ENCODE data around the gene MIEF1.

Gene MIEF1

DNA sequence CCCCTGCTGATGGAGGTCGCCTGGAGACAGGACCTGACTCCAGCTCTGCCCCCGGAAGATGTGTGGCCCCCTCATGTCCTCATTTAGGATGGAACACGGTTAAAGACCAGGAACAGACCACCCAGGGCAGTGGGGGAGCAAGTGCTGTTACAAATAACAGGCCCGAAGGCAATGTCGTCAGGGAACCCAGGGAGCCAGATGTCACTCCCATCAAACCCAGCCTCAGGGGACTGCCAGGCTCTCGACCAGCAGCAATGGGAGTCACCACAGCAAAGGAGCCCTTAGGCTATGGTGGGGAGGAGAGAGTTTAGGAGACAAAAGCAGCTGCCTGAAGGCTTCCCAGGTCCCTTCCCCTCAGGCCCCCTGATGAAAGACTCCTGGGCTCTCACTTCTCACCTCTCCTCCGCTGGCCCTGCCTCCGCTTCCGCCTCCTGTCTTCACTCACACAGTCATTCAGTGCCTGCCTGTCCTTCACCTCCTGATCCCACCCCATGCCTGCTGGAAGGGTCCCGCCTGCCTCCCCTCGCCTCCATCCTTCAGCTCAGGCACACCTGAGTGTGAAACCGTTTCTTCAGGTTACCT lies 26.1 kb downstream of the MIEF1 start:
- peak; percentile 94 for DNase-seq (ENCODE audit: low read depth, low spot score)

DNA sequence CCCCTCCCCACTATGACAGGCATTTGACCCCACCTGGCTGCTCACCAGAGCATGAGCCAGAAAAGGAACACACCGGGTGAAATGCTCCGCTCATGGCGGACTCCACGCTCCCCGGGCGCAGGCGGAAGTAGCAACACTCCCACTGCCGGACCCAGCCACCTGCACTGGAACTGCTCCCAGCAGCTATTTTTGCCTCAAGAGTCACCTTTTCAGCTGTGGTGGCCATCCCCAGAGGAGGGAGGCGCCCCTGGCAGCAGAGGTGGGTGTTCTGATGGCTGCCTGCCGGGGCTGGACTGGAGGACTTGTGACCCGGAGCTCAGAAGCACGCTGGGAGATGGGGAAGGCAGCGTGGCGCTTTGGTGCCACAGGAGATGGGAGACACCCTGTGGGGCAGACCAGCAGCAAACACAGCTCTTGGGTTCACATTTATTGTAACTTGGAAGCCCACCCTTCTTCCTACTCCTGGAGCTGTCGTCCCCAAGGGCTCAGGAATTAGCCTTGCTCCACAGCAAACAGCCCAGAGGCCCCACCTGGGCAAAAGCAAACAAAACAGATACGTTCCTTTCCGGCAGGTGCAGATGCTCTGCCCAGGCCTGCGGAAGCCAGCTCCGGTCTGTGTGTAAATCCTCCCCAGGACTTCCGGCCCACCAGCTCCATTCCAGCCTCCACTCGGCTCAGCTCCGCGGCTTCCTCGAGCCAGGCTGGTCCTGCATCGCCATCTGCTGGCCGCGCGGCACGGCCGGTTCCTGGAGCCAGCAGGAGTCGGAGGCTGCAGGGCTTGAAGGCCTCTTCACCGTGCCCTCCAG lies 26.8 kb downstream of the MIEF1 start:
- DNase-seq (ENCODE audit: low read depth, low spot score): peak; percentile 96

DNA sequence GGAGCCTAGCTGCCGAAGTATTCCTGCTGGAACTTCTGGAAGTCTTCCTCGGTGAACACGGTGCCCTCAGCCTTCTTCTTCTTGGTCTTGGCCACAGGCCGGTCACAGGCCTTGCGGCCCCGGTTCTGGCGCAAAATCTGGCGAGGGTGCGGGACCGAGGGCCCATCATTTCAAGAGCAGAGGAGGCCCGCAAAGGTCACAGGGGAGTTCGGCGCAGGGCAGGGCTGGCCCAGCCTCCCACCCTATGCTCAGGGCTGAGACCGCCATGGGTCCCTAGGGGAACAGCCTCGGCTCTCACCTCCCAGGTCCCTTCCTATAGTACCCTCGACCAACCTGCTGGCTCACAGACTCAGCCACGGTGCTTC lies 27.4 kb downstream of the MIEF1 start:
- DNase-seq (ENCODE audit: low read depth, low spot score): no peak

DNA sequence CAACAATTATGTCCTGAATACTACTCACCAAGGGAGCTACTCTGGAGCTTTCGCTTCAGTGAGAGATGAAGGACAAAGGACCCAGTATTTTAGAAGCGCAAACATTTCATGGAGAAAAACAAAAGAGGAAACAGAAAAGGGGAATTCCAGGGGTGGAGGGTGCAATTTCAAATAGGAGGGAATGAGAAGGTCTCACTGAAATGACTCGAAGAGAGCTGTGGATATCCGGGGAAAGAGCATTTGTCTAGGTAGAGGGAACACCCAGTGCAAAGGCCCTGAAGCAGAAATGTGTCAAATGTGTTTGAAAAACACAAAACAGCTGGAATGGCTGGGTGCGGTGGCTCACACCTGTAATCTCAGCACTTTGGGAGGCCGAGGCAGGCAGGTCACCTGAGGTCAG lies 28.0 kb downstream of the MIEF1 start:
- no peak for DNase-seq (ENCODE audit: low read depth, low spot score)

DNA sequence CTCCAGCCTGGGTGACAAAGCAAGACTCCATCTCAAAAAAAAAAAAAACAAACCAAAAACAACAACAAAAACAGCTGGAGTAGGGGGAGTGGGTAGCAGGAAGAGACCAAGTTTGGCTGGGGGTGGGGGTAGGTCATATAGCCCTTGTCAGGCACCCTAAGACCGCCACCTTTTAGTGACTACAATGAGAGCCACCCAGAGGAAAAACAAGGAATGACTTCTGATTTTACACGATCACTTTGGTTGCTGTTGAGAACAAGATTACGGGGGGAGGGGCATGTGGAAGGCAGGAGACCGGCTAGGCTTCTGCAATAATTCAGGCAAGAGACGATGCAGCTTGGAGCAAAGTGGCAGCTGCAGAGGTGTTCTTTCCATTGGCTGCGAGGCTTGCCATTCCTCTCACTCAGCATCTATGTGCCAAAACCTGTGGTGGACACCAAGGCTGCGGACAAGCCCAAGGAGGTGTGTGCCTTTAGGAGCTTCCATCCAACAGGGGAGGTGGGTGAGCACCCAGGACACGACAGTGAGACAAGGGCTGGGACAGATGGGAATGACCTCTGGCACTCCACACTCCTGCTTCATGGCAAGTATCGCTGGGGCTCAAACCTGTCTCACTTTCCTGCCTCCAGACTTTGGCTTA lies 28.7 kb downstream of the MIEF1 start:
- DNase-seq (ENCODE audit: low read depth, low spot score): peak; percentile 55

DNA sequence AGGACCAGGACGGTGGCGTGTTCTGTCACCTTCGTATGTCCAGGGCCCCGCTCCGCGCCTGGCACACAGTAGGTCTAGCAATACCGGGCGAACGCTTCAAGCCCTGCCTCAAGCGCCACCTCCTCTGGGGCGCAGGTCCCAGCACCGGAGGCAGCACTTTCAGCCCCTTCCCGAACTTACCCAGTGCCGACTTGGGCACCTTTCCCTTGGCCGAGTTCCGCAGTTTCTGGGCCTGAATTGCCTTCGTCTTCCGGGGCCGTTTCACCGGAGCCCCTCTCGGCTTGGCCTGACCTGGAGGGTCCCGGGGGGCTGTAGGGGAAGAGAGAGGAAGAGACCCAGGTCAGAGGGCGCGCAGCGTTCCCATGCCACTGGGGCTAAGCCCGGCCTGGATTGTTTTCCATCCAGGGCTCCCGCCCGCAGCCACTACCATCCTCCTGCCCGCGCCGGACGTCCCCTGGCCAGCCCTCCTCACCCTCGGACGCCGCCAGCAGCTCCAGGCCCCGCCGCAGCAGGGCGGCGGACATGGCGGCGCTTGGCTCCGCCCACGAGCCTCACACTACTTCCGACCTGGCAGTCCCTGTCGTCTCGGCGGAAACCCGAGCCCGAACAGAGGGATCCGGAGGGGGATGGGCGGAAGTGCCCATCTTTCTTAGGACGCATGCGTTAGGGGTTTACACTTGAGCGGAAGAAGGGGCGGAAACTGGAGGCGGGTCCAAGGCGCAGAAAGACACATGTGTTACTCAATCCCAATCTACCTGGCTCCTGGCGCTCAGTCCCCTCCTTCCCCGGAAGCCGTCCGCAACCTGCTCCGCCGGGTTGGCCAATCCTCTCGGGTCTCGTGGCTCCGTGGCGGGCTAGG lies 30.4 kb downstream of the MIEF1 start, which contains the start of gene RPS19BP1:
Gene RPS19BP1 (minus strand): TSS at position 534 of the 859 bp plus-strand sequence. CDS start 10 bp downstream, at position 524.
- peak; percentile 100 for DNase-seq (ENCODE audit: low read depth, low spot score)

DNA sequence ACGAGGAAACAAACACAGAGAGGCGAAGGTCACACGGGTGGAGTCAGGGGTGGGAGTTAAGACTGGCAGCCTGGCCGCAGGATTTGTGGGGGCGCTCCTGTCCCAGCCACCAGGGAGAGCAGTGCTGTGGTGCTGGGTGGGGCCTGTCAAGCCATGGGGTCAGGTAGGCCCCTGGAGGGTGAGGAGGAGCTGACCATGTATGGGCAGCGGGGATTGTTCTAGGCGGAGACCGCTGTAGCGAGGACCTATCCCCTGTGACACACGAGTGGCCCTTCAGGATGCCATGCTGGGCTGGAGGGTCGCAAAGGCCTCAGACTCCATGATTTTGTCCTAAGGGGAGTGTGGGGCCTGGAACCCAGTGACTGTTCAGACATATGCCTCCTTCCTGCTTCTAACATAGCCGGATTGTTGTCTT lies 32.0 kb downstream of the MIEF1 start:
- DNase-seq (ENCODE audit: low read depth, low spot score): peak; percentile 47

DNA sequence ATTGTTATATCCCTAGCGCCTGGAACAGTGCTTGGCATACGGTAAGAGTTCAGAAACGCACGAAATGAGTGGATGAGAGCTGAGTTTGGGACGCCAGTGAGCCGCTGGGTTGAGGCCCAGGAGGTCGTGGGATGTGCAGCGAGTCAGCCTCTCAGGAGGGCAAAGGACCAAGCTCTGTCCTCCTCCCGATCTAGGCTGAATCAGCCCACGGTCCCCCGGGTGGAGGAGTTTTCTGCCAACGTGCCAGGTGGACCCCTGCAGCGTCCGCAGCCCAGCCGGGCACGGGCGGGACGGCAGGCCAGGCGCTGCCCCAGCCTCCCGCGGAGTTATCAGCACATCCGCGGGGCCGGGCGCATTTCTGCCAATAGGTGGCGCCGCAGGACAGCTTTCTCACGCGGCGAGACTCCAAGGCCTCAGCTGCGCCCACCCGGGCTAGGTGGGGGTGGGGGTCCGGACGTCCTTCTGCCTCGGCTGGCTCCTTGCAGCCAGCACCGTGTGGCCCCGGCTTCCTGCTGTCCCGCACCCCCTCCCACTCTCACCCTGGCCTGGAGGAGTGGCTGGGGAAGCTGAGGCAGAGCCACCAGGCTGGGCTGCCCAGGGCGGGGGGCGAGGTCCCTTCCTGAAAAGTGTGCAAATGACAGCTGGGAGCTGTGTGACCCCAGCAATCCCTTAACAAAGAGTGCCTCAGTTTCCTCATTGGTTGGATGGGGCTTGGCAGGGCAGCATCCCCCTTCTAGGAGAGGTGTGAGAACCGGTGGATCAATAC lies 32.7 kb downstream of the MIEF1 start:
- peak; percentile 93 for DNase-seq (ENCODE audit: low read depth, low spot score)

DNA sequence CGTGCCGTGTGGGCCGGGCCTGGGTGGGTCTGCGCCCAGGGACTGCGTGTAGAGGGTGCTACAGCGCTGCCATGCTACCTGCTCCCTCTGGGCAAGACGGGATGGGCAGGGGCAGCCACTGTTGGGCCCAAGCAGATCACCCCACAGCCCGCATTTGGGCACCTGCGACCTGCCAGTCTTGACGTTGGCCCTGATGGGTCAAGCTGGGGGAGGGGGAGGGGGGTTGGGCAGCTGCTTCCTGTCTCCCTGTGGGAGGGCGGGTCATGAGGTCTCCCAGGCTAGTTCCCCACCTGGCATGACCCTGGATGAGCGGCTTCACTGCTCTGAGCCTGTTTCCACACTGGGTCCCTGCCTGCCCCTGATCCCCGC lies 33.3 kb downstream of the MIEF1 start:
- DNase-seq (ENCODE audit: low read depth, low spot score): no peak

DNA sequence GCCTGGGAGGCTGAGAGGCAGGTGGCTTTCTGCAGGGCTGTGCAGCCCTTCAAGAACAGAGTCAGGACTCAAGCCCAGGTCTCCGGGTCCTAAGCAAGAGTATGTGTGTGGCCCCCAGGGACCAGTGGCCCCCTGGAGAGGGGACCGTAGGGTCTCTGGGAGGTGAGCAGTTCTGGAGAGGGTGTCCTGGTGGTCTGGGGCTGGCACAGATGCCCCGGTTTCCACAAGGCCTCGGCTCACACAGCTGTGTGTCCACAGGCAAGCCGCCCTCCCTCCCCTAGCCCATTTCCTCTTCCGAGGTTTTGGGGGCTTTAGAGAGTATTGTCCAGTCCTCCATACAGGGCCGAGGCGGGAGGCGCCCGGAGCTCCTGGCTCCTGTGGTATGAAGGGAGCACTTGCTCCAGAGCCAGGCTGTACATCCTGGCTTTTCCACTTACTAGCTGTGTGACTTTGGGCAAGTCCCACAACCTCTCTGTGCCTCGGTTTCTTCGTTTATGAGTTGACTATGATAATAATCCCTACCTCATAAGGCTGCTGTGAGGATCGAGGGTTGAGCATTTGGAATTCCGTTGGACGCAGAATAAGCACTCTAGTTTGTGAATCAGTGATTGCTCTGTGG lies 33.9 kb downstream of the MIEF1 start:
- DNase-seq (ENCODE audit: low read depth, low spot score): no peak

DNA sequence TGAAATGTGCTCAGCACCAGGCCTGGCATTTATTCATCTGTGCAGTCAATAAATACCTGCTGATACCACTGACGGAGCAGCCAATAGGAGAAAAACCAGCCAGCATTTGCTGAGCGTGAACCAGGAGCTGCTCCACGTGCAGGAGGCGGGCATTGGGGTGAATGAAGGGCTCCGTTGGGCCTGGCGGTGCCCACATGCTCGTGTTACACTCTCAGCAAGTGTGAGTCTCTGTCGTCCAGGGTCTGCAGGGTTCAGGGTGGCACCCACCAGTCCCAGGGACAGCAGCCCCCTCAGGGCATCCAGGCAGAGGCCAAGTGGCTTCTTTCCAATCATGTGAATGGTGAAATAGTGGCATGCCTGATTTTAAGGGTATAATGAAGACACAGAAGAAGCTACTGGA lies 34.6 kb downstream of the MIEF1 start:
- no peak for DNase-seq (ENCODE audit: low read depth, low spot score)

DNA sequence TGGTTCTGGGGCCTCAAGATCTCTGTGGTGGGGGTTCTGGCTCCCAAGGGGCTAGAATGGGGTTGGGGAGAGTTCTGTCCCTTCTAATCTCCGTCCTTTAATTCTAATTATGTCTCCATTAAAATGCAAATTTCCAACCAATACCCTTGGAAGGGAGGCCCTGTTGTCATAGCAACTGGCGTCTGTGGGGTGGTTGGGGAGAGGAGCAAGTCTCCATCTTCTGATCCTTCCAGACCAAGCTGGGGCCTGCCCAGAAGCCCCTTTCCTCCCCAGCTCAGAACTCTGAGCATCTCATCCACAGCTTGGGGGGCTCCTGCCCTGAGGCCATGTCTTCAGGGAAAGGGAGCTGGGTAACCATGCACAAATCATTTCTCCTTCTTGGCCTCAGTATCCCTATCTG lies 35.9 kb downstream of the MIEF1 start:
- DNase-seq (ENCODE audit: low read depth, low spot score): no peak

DNA sequence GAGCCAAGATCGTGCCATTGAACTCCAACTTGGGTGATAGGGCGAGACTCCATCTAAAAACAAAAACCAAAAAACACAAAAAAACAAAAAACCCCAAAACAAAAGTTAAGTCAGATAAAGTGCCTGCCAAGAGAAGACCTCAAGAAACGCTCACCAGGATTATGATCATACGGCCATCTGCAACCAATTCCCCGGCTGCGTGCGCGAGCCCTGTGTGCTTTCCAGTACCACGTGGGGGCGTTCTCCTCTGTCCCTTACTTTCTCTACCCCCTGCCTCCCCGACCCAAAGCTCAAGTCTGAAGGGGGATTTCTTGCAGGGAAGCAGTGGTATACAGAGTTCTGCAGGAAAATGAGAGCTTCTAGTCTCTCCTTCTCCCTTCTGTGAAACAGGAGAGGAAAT lies 41.0 kb downstream of the MIEF1 start:
- peak; percentile 58 for DNase-seq (ENCODE audit: low read depth, low spot score)

DNA sequence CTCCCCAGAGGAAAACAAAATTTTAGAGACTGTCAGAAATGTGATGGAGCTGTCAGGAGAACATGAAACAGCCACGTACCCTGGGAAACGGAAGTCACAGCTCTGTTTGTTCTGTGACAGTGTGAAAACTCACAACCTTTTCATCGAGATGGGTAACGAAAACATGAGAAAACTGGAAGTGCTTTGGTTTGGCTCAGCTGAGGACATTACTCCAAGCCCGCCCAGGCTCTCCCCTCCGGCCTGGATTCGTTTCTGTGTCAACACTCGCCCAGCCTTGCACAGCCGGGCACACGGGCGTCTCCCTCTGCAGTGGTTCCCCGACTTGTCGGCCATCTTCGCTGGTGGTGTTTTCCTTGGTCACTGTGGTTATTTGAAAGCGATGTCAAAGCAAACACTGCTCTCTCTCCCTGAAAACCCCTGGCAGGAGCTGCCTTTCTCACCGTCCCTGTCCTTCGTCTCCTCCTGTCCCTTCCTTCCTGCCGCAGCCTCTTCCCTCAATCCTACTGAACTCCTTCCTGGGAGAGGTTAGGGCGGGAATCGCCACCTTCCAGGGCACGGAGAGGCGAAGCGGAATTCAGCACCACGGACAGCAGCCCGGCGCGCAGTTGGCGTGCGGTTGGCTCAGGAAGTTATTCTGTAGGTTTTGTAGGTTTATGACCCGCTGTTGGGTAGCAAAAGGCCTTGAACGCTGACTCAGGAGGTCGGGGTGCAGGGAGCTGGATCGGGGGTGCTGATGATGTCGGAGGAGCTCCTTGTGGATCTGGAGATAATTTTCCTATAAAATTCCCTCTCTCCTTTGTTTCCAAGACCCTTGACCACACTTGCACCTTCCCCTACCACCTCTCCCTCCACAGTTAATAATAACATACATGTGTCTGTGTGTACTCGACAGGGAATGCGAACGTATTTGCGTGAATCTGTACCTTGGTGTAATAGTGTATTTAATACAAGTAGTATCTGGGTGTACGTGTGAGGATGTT lies 43.6 kb downstream of the MIEF1 start:
- peak; percentile 90 for DNase-seq (ENCODE audit: low read depth, low spot score)

DNA sequence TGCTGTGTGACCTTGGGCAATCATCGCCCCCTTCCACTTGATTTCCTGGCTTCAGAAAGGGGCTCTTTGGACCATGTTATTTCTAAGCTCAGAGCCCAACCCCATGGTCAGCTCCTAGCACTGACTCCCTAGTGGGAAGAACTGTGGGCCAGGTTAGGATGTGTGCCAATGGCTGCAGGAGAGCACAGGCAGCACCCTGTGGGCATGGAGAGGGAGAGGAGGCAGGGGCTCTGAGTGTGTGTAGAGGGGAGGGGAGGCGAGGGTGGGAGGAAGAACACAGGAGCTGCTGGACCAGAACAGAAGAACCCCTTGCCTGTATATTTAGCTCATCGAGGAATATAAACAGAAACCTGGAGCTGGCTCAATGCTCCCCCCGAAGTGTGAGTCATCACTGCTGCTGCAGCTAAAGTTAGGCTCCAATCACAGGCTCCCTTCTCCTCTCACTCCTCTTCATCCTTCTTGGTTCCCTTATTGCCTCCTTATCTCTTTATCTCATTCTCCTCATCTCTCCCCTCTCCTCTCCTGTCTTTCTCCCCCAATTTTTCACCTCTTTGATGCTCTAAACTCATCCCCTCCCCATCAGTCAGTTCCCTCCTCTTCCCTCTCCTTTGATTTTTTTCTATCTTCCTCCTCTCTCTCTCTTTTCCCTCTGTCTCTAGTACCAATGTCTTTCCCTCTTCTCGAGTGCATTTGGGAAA lies 44.9 kb downstream of the MIEF1 start:
- DNase-seq (ENCODE audit: low read depth, low spot score): no peak

DNA sequence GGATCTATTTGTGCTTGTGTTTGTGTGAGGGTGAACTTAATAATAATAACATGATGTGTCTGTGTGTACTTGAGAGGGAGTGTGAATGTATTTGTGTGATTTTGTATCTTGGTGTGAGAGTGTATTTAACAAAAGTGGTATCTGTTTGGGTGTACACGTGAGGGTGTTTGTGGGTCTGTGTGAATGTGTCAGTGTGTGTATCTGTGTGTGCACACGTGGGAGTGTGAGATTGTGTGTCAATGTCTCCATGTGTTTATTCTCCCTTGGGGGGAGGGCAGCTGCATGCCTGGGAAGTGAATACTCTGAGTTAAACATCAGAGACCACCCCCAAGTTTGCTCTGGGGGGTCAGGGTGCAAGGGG lies 45.5 kb downstream of the MIEF1 start:
- DNase-seq (ENCODE audit: low read depth, low spot score): no peak

DNA sequence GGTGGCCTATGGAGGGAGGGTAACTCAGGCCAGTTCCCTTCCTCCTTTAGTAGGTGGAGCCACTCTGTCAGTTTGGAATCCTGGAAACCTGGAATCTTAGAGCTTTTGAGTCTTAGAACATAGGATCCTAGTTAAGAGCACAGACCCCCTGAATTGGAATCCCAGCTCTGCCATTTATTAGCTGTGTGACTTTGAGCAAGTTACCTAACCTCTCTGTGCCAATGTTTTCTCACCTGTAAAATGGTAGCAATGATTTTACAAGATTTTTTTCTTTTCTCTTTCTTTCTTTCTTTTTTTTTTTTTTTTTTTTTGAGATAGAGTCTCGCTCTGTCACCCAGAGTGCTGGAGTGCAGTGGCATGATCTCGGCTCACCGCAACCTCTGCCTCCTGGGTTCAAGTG lies 51.3 kb downstream of the MIEF1 start:
- no peak for DNase-seq (ENCODE audit: low read depth, low spot score)

DNA sequence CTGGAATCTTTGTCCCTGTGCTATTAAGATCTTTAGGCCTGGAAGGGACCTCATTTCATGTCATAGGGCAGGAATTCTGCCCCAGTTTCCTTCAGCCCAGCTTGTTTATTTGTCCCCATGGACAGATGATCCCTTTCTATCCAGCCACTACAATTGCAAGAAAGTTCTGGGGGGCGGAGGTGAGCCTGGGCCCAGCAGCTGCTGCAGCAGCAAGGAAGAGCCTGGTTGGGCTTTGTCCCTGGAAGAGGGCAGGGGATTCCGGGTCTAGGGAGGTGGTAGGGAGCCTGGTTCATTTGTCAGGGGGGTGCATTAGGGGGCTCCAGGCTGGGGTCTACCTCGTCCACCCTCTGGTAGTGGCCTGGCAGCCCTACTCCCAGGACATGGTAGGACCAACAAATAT lies 52.1 kb downstream of the MIEF1 start:
- no peak for DNase-seq (ENCODE audit: low read depth, low spot score)

All from ELF-1 (cell line).